Activated T-helper 1 cell treated with anti-CD3 and anti-CD28 coated beads, Interleukin-12 subunit alpha, Interleukin-12 subunit beta, Interleukin-2, Interleukin-4 antibody, amounts not matched to agents 30 ng/mL and 10 ng/mL and 1 ng/mL, durations not matched to agents 14 hours and 24 hours and 36 hours (primary cell): ENCODE data around the gene ELF5. TPM values are rescaled to one million over a fixed set of nuclear protein-coding genes. Genes with fewer than 3 reads are reported as not detected.

Experiments used
- DNase-seq: peaks from one replicate; pipeline ENCODE4 v3.0.0; 2021; ENCODE audit warnings: low spot score
- H3K27ac Mint-ChIP-seq: one replicate; pipeline ENCODE4 v1.8.0; 2021; ENCODE audit warnings: mild to moderate bottlenecking, mixed read lengths
- H3K27me3 Mint-ChIP-seq: one replicate; pipeline ENCODE4 v1.8.0; 2022; ENCODE audit warnings: mild to moderate bottlenecking, moderate library complexity, mixed read lengths; ENCODE audit not compliant: insufficient read depth
- H3K36me3 Mint-ChIP-seq: one replicate; pipeline ENCODE4 v1.8.0; 2021; ENCODE audit warnings: low read depth, mixed read lengths
- H3K4me1 Mint-ChIP-seq: one replicate; pipeline ENCODE4 v1.8.0; 2021; ENCODE audit warnings: low read depth, mixed read lengths
- H3K4me3 Mint-ChIP-seq: one replicate; pipeline ENCODE4 v1.8.0; 2021; ENCODE audit warnings: mild to moderate bottlenecking, moderate library complexity, mixed read lengths
- H3K9me3 Mint-ChIP-seq: one replicate; pipeline ENCODE4 v1.8.0; 2021; ENCODE audit warnings: mixed read lengths
- intact Hi-C: fragments of 100-400 bp; cut with micrococcal nuclease; formaldehyde crosslinking; loops from one replicate; pipeline ENCODE4 v1.15.1; 2024
- total RNA-seq: library from RNA; stranded (reverse); gene quantifications from 2 replicates; pipeline ENCODE4 v1.2.3, GENCODE V29; 2022

The ELF5 gene
- total RNA-seq, 1 donor from 2014 or later: not detected

- no peak overlapping the region for H3K27ac Mint-ChIP-seq
- H3K36me3 Mint-ChIP-seq: peaks cover 5% of the 10 kb centered on the region
- H3K9me3 Mint-ChIP-seq: no peaks in the 10 kb centered on the region
- no peaks in the 10 kb centered on the region for H3K4me1 Mint-ChIP-seq
- no peak overlapping the region for H3K4me3 Mint-ChIP-seq
- intact Hi-C loops: no loop called here
- DNase-seq: no peak
- H3K27me3 Mint-ChIP-seq: peaks cover 14% of the 10 kb centered on the region
These were observed 36.7 kb downstream of the ELF5 start for GRCh38 chr11:34476849-34477248.

- H3K9me3 Mint-ChIP-seq: no peaks in the 10 kb centered on the region
- H3K4me3 Mint-ChIP-seq: no peak overlapping the region
- H3K27me3 Mint-ChIP-seq: peaks cover 9% of the 10 kb centered on the region
- intact Hi-C loops: no loop called here
- no peaks in the 10 kb centered on the region for H3K4me1 Mint-ChIP-seq
- peaks cover 8% of the 10 kb centered on the region for H3K36me3 Mint-ChIP-seq
- no peak overlapping the region for H3K27ac Mint-ChIP-seq
- no peak for DNase-seq
These were observed 37.9 kb downstream of the ELF5 start for GRCh38 chr11:34475656-34476055.

- intact Hi-C loops: no loop called here
- H3K27ac Mint-ChIP-seq: no peak overlapping the region
- H3K4me1 Mint-ChIP-seq: no peaks in the 10 kb centered on the region
These were observed 39.9 kb downstream of the ELF5 start for GRCh38 chr11:34473603-34474169.

GRCh38 chr11:34468209-34468841 lies 45.3 kb downstream of the ELF5 start:
- no peaks in the 10 kb centered on the region for H3K27me3 Mint-ChIP-seq
- H3K27ac Mint-ChIP-seq: no peak overlapping the region
- H3K4me3 Mint-ChIP-seq: no peak overlapping the region
- peaks cover 6% of the 10 kb centered on the region for H3K4me1 Mint-ChIP-seq
- intact Hi-C loops: loop anchor here (1.0 to 5.0 kb wide), 7 partner anchors 30 to 611 kb away; partner anchors contain the start of genes ABTB2 and CAT
- peaks cover 18% of the 10 kb centered on the region for H3K9me3 Mint-ChIP-seq
- peak; percentile 22 for DNase-seq
- H3K36me3 Mint-ChIP-seq: peaks cover 36% of the 10 kb centered on the region

More at GRCh38 chr11:34473603-34474169, 39.9 kb downstream of the ELF5 start:
- DNase-seq: no peak
- peaks cover 10% of the 10 kb centered on the region for H3K36me3 Mint-ChIP-seq
- H3K9me3 Mint-ChIP-seq: no peaks in the 10 kb centered on the region
- H3K27me3 Mint-ChIP-seq: peaks cover 6% of the 10 kb centered on the region
- H3K4me3 Mint-ChIP-seq: no peak overlapping the region

GRCh38 chr11:34466802-34467488 lies 46.6 kb downstream of the ELF5 start:
- Mint-ChIP-seq H3K4me3 (no peak overlapping the region), H3K36me3 (peaks cover 35% of the 10 kb centered on the region), H3K4me1 (peaks cover 6% of the 10 kb centered on the region), H3K27ac (no peak overlapping the region), H3K27me3 (no peaks in the 10 kb centered on the region), H3K9me3 (peaks cover 18% of the 10 kb centered on the region)
- intact Hi-C loops: loop anchor here (5.0 kb wide), 2 partner anchors 50 to 610 kb away; no protein-coding TSS in a partner anchor
- DNase-seq: no peak

- no peak for DNase-seq
- peaks cover 6% of the 10 kb centered on the region for H3K4me1 Mint-ChIP-seq
- H3K36me3 Mint-ChIP-seq: peaks cover 33% of the 10 kb centered on the region
- no peaks in the 10 kb centered on the region for H3K27me3 Mint-ChIP-seq
- no peak overlapping the region for H3K4me3 Mint-ChIP-seq
- peak overlapping the region; percentile 58 for H3K27ac Mint-ChIP-seq
- intact Hi-C loops: loop anchor here (5.0 kb wide), 2 partner anchors 47 to 607 kb away; no protein-coding TSS in a partner anchor
- peaks cover 18% of the 10 kb centered on the region for H3K9me3 Mint-ChIP-seq
These were observed 49.0 kb downstream of the ELF5 start for GRCh38 chr11:34464591-34465051.

- peaks cover 7% of the 10 kb centered on the region for H3K9me3 Mint-ChIP-seq
- peaks cover 26% of the 10 kb centered on the region for H3K36me3 Mint-ChIP-seq
- no peak overlapping the region for H3K27ac Mint-ChIP-seq
- intact Hi-C loops: no loop called here
- H3K4me1 Mint-ChIP-seq: peaks cover 6% of the 10 kb centered on the region
- DNase-seq: no peak
- no peak overlapping the region for H3K4me3 Mint-ChIP-seq
- H3K27me3 Mint-ChIP-seq: no peaks in the 10 kb centered on the region
These were observed 52.4 kb downstream of the ELF5 start for GRCh38 chr11:34461215-34461614.

- Mint-ChIP-seq H3K27me3 (no peaks in the 10 kb centered on the region), H3K9me3 (no peaks in the 10 kb centered on the region), H3K36me3 (peaks cover 18% of the 10 kb centered on the region), H3K4me3 (no peak overlapping the region), H3K4me1 (peaks cover 6% of the 10 kb centered on the region), H3K27ac (no peak overlapping the region)
- intact Hi-C loops: no loop called here
- no peak for DNase-seq
These were observed 53.3 kb downstream of the ELF5 start for GRCh38 chr11:34460278-34460677.

GRCh38 chr11:34459507-34460162 lies 54.0 kb downstream of the ELF5 start:
- Mint-ChIP-seq H3K27ac (no peak overlapping the region), H3K36me3 (peaks cover 19% of the 10 kb centered on the region), H3K4me3 (no peak overlapping the region), H3K4me1 (peaks cover 3% of the 10 kb centered on the region), H3K27me3 (no peaks in the 10 kb centered on the region), H3K9me3 (no peaks in the 10 kb centered on the region)
- intact Hi-C loops: no loop called here
- DNase-seq: no peak

- Mint-ChIP-seq H3K4me1 (no peaks in the 10 kb centered on the region), H3K9me3 (no peaks in the 10 kb centered on the region), H3K4me3 (no peak overlapping the region), H3K27ac (no peak overlapping the region), H3K27me3 (no peaks in the 10 kb centered on the region), H3K36me3 (peaks cover 17% of the 10 kb centered on the region)
- intact Hi-C loops: no loop called here
- DNase-seq: no peak
These were observed 55.1 kb downstream of the ELF5 start for GRCh38 chr11:34458525-34458924.

- no peaks in the 10 kb centered on the region for H3K27me3 Mint-ChIP-seq
- no peaks in the 10 kb centered on the region for H3K4me1 Mint-ChIP-seq
- no peak for DNase-seq
- H3K9me3 Mint-ChIP-seq: no peaks in the 10 kb centered on the region
- H3K36me3 Mint-ChIP-seq: peaks cover 20% of the 10 kb centered on the region
- no peak overlapping the region for H3K4me3 Mint-ChIP-seq
- intact Hi-C loops: no loop called here
- H3K27ac Mint-ChIP-seq: no peak overlapping the region
These were observed 56.0 kb downstream of the ELF5 start for GRCh38 chr11:34457607-34458006.

GRCh38 chr11:34454308-34455032 lies 59.1 kb downstream of the ELF5 start:
- Mint-ChIP-seq H3K9me3 (no peaks in the 10 kb centered on the region), H3K27me3 (no peaks in the 10 kb centered on the region), H3K4me3 (no peak overlapping the region), H3K36me3 (peaks cover 23% of the 10 kb centered on the region), H3K4me1 (no peaks in the 10 kb centered on the region), H3K27ac (no peak overlapping the region)
- intact Hi-C loops: no loop called here
- no peak for DNase-seq
